HS-27A (cell line): ENCODE measurements around the gene DNAJC18.
"Not testable (repeated sequence)": the region's sequence is repeated elsewhere in the genome, so short reads cannot be mapped to it uniquely, and the experiment has no call there.

ENCODE experiments used
- DNase-seq: peaks from one replicate; pipeline ENCODE4 v3.0.0-alpha.2; 2012; ENCODE audit warnings: low read depth, missing footprints

Gene DNAJC18

DNA sequence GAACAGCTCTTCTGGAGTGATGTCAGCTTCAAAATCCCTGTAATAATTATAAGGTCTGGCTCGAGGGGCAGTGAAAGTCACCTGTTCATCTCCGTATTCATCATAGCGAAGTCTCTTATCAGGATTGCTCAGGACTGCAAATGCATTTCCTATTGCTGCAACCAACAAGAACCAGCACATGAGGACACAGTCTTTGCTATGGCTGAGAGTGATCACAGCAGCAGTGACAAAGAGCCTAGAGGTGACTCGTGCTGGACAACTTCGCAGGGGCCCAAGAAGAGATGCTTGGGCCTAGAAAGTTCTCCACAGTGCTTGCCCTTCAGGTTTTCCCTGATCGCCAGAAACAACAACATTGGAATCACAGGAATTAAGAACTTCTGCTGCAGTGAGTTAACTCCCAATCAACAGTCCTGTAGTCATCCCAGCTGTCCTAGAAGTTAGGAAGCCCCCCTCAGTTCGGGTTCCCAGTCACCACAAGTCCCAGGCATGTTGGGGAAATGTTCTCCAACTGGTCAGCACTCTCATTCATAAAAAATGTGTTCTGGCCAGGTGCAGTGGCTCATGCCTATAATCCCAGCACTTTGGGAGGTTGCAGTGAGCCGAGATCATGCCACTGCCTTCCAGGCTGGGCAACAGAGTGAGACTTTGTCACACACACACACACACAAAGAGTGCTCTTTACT is 13.0 kb downstream of the DNAJC18 start:
- DNase-seq, result no peak

DNA sequence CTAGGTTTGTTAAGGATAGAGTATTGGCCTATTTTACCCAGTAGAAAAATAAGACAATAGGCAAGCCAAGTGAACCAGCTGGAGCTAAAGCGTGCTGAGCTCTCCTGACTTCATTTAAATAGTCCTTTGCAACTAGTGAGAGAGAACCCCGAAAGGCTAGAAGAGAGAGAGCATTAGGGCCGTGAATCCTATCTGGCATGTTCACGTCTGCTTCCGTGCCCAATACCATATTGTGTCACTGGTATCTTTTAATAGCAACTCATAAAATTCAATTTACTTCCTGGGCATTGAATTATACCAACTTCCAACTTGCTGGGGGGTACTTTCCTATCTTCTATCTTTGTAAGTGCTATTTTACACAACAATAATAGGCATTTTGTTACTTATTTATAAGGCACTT is 13.8 kb downstream of the DNAJC18 start:
- no peak for DNase-seq

DNA sequence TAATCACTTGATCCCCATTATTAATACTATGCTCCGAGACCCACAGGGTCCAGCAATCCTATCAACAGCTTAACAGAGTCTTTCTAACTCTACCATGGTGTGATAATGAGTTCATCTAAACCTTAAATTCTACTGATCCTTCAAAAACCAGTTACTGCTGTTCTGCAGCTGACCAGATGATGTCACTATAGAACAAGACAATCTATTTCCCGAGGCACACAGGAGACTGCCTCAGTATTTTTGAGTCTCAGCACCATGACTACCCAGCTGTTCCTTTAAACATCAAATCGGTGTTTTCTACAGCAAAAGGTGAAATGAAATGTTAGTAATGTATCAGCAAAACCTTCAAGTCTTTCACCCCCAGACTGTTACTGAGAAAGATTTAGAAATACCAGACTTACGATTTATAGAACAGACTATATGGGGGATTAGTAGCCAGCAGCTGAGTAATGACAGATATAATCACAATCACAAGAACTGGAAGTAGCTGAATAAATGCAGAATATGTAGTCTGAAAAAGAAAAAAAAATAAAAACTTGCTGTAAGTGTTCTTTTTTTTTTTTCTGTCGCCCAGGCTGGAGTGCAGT is 16.9 kb downstream of the DNAJC18 start:
- no peak for DNase-seq

DNA sequence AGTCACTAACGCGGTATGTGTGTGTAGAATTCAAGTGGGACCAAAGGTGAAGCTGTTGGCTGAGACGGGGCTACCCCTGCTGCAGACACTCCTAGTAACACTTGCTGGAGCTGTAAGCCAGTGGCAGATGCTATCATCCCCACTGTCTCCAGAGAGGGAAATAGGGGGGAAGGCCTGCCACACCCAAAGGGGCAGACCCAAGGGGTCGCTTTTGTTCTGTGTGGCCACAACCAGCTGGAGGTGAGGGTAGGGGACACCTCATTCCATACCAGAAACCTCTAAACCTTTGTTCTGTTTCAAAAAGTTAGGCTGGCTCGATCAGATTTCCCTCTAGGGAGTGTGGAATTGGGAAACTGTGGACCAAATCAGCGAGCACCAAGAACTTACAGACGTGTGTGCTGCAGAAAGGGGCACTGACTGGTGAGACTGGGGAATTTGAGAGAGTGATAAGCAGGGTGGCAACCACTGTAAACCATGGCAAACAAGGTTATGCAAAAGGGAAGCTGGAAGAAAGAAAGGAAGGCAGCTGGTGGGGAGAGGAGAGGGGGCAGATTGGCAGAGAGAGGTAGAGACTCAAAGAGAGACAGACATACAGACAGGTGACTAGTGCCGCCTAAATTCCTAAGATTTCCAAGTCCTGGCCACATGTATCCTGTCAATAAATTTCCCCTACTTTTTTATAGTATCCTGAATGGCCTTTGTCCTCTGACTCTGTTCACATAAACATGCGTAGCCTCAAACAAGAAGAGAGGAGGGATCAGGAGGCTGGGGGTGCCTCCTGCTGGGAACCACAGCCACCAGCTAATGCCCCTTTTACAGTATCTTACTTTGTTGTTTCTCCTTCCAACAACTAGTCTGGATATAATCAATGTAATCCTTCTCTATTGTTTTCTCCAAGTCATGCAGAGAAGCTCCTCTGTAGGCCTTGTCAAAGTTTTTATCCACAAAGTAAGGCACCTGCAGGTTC is 19.8 kb downstream of the DNAJC18 start:
- no peak for DNase-seq

DNA sequence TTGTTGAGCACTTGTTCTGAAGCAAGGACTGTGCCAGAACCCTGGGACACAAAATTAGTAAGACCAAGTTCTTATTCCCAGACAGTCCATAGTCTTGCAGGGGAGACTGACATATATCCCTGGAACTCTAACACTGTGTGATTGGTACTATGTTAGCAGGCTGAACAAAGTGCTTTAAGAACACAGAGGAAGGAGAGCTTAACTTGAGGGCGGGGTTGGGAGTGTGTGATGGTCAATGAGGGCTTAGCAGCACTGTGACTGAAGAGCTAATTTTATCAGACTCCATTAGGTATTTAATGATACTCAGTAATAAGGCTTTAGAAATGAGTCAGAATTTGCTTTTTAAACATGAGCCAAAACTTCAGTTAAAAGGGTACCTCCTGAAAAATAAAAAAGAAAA is 20.5 kb downstream of the DNAJC18 start:
- no peak for DNase-seq

DNA sequence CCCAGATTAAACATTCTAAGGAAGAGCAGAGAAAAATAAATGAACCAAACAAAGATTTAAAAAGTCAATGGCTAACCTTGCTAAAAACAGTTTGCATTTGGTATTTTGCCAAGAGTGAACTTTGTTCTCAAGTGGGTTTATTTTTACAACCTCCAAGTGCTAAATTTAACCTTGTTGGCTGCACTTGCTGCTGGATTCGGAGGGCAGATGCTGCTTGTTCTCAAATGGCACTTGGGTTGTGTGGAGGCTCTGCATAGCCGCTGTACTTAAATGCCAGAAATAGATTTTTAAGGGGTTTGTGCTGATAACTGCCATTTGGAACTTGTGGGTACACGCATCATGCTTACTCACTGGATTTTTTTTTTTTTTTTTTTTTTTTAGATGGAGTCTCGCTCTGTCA is 22.1 kb downstream of the DNAJC18 start:
- no peak for DNase-seq

DNA sequence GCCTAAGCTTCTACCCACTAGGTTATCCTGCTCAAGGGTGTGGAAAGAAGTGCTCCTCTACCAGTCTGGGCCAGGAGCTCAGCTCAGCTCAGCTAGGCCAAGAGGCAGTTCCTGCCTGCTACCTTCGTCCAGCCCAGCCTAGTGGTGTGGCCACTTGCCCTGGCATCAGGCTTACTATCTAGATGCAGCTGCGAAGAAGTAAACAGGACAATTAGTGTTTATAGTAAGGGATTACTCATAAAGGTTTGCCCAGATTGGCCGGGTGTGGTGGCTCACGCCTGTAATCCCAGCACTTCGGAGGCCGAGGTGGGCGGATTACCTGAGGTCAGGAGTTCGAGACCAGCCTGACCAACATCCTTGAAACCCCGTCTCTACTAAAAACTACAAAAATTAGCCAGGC is 22.7 kb downstream of the DNAJC18 start:
- no peak for DNase-seq

DNA sequence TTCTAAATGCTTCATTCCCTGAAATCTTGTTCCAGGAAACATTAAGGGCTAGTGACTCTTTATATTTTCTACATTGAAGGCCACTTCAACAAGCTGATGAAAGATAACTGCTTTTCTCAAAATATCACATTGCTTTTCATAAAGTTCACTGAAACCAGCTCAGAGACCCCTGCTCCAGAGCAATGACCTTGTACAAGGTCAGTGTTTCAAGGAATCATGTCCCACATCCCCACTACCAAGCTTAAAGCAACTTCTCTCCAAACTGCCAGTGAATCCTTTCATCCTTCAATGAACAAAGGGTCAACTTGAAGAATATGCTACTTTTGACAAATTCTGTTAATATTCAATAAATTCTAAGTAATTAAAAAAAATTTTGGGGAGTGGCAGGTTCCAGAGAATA is 23.5 kb downstream of the DNAJC18 start:
- no peak for DNase-seq

DNA sequence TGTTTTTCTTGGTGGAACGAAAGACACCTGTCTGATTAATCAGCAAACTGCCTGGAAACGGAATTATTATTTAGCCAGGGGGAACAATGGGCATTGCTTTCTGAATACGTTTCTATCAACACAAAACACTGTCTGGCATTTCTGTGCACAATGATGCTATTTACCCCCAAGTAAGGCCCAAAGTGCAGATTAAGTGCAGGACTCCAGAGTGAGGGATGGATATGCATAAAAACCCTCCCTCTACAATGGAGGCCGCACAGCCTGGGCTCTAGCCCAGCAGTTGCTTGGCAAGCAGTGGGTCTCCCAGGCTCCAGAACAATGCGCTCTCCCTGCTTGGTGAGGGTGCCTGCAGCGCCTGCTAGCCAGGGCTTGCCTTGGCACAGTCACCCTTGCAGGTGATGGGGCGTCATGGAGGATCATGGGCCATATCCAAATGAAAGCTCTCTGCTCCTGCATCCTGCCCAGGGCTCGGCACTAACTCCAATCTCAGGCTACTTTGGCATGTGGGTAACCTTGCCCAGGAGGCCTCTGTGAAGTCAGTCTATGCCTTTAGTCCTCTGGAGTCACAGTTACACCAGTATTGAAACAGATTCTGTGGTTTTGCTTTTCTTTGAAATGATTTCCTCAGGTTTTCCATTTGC is 24.0 kb downstream of the DNAJC18 start:
- DNase-seq, result no peak

DNA sequence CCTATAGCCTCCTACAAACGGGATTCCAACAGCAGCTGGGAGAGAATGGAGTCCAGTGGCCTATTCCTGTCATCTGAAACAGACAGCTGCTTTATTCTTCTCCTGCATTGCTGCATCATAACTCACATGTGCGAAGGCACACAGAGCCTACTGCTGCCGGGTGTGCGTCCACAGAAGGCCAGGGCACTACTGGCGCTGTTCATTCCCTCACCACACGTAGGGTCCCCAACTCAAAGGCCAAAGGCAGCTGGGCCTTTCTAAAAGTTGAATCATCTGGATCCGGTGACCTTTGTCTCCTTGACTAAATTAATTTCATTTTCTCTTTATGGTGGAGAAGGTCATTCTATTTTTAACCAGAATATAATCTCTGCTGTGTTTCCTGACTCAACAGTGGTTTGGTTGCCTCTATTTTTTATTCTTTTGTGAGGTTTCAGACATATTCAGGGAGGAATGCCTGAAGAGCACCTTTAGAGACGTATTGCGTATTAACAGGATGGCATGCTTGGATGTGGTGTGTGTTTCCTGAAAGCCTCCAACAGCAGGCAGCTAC is 24.7 kb downstream of the DNAJC18 start:
- no peak for DNase-seq

DNA sequence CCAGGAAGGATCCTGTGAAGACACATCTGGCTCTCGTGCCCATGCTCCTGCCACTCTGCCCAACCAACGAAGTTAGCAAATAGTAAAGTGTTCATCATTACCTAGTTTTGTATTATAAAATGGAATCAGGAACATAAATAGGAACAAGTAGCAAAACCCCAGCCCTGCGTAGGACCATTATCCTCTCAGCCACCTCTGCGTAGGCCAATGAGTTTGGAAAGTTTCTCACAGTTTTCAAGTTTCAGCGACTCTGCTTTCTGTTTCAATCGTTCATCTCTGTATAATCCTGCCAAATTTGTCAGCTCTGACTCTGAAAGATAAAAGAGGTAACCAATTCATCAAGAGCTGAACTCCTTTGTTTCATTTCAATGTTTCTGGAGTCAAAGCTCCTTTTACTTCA is 25.4 kb downstream of the DNAJC18 start:
- no peak for DNase-seq

DNA sequence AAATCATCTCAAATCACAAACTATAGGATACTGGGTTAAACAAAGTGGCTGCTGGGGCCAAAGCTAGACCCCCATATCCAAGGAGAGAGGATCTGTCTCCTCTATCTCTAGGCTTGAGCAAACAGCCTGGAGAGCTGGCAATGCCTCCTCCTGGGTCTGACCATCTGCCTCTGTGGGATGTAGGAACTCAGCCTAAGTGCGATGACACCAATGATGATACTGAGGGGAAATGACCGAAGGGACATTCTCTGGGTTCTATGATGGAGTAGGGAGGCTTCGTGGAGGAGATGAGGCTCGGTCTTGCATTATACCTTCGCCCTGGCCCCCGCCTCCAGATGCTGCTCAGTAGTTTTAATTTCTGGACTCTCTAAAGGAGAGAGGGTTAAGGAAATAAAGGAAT is 26.2 kb downstream of the DNAJC18 start:
- DNase-seq, result no peak

DNA sequence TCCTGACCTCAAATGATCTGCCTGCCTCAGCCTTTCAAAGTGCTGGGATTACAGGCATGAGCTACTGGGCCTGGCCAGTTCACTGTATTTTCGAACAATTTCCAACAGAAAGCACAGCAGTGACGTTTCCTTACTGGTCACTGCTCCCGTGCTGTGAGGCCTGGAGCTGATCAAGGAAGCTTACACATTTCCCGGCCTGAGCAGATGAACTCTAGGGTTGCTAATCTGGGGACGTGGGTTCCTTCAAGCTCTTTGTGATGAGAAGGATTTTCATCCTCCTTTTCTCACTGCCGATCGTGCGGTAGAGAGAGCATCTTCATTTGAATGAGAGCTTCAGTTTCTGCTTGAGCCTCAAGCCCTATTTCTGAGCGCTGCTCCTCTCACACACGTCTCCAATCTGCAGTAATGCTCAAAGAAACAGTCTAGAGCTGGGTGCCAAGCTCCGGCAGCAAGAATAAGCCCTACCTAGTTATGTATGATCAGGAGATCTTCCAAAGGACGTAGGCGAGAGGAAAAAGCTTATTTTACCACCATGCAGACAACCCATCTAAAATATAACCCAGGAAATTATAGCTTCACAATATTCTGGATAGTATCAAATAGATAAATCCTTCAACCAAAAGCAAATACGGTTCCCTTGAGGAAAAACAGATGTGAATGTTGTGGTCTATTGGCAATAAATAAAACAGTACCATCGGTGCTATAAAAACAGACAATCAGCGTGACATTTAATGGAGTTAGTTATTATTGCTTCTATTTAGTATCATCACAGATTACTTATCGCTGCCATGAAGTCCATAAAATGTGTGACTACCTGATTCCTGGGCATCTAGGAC is 28.1 kb downstream of the DNAJC18 start:
- DNase-seq, result no peak

DNA sequence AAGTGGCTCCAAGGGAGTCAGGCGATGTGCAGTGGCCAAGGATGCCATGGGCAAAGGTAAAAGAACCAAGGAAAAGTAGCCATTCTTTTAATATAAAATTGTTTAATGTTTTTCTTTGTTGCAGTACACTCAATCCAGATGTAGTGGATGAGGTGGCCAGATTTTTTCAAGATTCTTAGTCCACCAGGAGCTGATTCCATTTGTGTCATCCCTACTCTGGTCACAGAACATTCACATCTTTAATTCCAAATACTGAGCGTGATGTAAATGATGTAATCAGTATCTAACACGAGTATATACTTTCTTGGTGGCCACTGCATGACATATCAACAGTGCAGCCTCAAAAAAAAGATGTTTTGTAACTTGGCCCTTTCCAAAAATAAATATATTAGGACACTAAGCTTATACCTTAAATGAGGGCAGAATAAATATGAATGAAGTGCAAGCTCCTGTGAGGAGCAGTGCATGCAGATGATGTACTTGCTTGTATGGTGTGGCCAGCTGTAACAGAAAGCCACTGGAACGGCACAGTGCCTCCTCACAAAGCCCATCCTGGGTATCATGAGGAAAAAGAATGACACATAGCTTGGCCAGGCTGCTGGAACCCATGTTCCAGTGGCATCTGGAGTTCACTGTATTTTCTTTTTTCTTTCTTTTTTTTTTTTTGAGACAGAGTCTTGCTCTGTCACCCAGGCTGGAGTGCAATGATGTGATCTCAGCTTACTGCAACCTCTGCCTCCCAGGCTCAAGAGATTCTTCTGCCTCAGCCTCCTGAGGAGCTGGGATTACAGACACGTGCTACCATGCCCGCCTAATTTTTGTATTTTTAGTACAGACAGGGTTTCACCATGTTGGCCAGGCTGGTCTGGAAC is 29.0 kb downstream of the DNAJC18 start:
- no peak for DNase-seq

DNA sequence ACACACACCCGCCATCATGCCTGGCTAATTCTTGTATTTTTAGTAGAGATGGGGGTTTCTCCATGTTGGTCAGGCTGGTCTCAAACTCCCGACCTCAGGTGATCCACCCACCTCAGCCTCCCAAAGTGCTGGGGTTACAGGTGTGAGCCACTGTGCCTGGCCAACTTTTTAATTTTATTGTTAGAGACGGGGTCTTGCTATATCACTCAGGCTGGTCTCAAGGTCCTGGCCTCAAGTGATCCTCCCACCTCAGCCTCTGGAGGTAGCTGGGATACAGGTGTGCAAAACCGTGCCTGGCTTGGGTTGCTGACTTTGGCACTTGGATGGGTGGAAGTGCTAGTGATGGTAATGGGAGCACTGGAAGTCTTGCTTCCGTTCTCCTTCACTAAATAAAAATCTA is 30.2 kb downstream of the DNAJC18 start:
- DNase-seq, result not testable (repeated sequence)

DNA sequence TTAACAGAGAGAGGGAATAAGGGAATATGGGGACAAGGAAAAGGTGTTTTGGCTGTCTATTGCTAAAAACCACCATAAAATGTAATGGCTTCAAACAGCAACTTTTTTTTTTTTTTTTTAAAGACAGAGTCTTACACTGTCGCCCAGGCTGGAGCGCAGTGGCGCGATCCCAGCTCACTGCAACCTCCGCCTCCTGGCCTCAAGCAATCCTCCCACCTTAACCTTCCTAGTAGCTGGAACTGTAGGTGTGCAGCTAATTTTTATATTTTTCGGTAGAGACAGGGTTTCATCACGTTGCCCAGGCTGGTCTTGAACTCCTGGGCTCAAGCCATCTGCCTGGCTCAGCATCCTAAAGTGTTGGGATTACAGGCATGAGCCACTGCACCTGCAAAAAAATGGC is 31.1 kb downstream of the DNAJC18 start:
- DNase-seq, result no peak

DNA sequence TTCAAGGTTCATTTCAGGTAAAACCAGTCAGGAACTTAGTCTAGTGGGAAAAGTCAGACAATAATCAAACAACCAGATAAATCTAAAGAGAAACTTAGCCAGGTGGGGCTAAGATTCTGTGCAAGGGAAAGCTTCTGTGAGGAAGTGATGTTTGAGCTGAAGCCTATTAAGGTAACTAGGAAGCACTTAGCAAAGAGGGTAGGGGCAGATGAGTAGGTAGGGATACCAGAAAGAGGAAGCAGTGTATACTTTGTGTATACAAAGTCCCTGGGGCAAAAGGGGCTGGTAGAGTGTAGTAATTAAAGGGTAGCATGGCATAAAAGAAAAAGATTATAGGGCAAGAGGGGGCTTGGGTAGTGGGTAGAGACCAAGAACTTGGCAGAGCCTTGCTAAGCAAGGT is 31.8 kb downstream of the DNAJC18 start:
- no peak for DNase-seq

DNA sequence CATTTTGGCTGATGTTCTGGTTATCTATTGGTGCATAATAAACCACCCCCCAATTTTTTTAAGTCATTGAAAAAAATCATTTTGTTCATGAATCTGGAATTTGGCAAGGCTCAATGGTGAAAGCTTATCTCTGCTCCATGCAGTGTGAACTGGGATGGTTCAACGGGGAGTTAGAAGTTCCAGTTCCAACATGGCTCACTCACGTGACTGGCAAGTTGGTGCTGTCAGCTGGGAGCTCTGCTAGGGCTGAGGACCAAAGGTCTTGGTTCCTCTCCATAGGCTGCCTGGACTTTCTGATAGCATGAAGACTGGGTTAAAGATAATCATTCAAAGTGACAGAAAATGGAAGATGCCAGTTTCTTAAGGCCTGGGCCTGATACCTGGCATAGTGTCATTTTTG is 32.4 kb downstream of the DNAJC18 start:
- no peak for DNase-seq

DNA sequence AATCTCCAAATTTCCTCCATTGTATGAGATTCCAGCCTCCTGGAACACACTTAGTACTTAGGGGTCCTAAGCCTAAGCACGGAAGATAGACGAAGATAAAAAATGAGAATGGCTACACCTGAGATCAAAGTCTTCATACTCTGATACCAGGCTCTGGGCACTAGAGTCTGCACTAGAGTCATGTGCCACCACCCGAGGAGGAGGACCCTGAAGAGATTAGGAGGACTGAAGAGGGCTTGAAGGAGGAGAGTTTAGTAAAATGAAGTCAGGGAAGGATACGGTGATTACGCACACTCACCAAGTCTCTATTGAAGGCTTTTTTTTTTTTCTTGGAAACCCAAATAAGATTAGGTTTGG is 34.9 kb downstream of the DNAJC18 start:
- DNase-seq, result no peak

DNA sequence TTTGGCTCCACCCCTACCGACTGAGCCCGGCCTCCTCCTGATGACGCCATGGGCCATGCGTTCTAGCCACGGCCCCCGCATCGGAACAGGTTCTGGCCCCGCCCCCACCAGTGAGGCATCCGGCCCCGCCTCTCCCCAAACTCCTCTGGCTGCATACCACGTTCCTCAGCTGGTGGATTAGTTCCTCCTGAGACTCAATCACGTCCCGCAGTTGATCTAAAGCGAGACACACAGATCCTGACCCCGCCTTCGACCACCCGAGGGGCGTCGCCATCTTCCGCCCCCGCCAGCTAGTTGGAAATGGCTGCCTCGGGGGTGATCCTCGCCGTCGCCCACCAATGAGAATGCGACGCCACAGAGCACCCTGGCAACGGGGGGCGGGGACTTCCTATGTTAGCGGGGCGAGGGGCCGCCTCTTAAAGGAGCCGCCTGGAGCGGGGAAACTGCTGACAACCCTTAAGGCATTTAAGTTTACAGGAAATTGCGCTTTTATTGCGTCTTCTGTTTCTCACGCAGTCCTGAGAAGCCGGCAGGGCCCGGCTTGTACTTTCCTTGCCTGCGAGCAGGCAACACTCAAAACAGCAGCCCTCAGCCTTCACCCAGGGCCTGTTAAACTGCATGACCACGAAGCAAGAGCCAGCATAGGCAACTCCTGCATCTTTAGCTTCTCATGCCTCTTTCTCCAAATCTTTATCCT is 35.4 kb downstream of the DNAJC18 start, which contains the start of gene SPATA24:
Gene SPATA24 (minus strand): TSS at position 303 of the 697 bp plus-strand sequence. CDS start 29 bp downstream, at position 274.
- DNase-seq, result peak; percentile 73
